ENCODE results near the gene LIPC.

DNA sequence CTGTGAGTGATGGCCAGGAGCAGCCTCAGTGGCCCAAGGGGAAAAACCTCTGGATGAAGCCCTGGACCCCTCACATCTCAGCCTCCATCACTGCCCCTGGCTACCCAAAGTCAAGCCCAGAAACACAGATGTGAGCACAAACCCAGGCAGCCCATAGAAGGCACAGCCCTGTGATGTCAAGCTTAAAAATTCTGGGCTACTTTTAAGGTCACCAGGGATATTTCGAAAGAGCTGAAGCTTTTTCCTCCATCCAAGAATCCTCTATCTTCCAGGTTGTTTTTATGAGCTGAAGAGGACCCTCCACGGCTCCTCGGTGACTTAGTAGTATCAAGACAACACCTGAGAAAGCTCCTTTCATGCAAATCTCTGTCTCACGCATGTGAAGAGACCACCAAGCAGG is 11.5 kb downstream of the LIPC start:
- no peak for TF ChIP-seq POLR2A (IDR thresholded peaks at IDR 0.05)
- TF ChIP-seq, protein P1, sequence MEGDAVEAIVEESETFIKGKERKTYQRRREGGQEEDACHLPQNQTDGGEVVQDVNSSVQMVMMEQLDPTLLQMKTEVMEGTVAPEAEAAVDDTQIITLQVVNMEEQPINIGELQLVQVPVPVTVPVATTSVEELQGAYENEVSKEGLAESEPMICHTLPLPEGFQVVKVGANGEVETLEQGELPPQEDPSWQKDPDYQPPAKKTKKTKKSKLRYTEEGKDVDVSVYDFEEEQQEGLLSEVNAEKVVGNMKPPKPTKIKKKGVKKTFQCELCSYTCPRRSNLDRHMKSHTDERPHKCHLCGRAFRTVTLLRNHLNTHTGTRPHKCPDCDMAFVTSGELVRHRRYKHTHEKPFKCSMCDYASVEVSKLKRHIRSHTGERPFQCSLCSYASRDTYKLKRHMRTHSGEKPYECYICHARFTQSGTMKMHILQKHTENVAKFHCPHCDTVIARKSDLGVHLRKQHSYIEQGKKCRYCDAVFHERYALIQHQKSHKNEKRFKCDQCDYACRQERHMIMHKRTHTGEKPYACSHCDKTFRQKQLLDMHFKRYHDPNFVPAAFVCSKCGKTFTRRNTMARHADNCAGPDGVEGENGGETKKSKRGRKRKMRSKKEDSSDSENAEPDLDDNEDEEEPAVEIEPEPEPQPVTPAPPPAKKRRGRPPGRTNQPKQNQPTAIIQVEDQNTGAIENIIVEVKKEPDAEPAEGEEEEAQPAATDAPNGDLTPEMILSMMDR (IDR thresholded peaks at IDR 0.05 in 8 of 11, conservative IDR thresholded peaks at IDR 0.05 in 3 of 11), result no peak

Data from spleen (tissue), 7 donors.